ENCODE measurements around the gene FAM170B. TPM values are rescaled to one million over a fixed set of nuclear protein-coding genes. Genes with fewer than 3 reads are reported as not detected.

FAM170B gene
- total and polyA plus RNA-seq, 9 donors = 0.09 to 0.16 TPM; not detected in 7

GRCh38 chr10:49106451-49106850 is 27.4 kb downstream of the FAM170B start:
- Histone ChIP-seq H3K9me3 (replicated peaks; ENCODE audit: control insufficient read depth, low read depth, low read length) (no peaks in the 10 kb centered on the region), H3K27me3 (ENCODE audit: control insufficient read depth, insufficient read depth, low read length) (no peaks in the 10 kb centered on the region), H3K4me1 (ENCODE audit: control insufficient read depth, insufficient read depth, low read length) (peaks cover 56% of the 10 kb centered on the region), H3K36me3 (ENCODE audit: control insufficient read depth, insufficient read depth, low read length) (peaks cover 38% of the 10 kb centered on the region), H3K4me3 (ENCODE audit: low read length) (no peak overlapping the region), H3K27ac (ENCODE audit: low read length) (no peak overlapping the region)
- 43% methylated on average over 7 of the region's 7 CpGs for WGBS (ENCODE audit: insufficient coverage)
- no peak for DNase-seq

DNA sequence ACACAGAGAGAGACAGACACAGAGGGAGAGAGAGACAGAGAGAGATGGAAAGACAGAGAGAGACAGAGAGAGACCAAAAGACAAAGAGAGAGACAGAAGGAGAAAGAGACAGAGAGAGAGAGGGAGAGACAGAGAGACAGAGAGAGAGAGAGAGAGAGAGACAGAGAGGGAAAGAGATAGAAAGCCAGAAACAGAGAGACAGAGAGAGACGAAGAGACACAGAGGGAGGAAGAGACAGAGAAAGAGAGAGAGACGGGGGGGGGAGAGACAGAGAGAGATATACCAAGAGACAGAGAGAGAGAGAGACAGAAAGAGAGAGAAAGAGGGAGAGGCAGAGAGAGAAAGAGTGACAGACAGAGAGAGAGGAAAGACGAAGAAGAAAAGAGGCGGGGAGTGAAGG is 28.7 kb downstream of the FAM170B start:
- Histone ChIP-seq H3K9me3 (replicated peaks; ENCODE audit: control insufficient read depth, low read depth, low read length) (no peaks in the 10 kb centered on the region), H3K27me3 (ENCODE audit: control insufficient read depth, insufficient read depth, low read length) (no peaks in the 10 kb centered on the region), H3K27ac (ENCODE audit: low read length) (no peak overlapping the region), H3K4me1 (ENCODE audit: control insufficient read depth, insufficient read depth, low read length) (peaks cover 42% of the 10 kb centered on the region), H3K36me3 (ENCODE audit: control insufficient read depth, insufficient read depth, low read length) (peaks cover 35% of the 10 kb centered on the region), H3K4me3 (ENCODE audit: low read length) (no peak overlapping the region)
- 70% methylated on average over 4 of the region's 4 CpGs for WGBS (ENCODE audit: insufficient coverage)
- DNase-seq = no peak

DNA sequence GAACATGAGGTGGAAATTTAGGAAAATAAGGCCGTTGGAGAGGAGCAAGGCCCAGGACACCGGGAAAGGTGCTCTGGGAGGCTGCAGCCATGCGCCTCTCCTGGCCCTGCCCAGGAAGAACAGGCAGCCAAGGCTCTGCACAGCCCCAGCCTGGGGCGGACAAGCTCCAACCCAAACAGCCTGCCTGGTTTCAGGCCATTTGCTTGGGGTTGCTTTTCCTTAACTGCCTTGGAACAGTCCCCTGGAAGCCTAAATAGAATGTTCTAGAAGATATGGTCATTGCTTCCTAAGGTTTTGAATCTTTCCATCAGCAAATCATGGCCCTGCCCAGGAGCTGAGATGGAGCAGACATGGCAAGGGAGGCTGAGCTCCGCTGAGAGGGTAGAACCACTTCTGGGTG is 29.5 kb downstream of the FAM170B start:
- 81% methylated on average over 4 of the region's 5 CpGs for WGBS (ENCODE audit: insufficient coverage)
- H3K27ac ChIP-seq (ENCODE audit: low read length) = no peak overlapping the region

GRCh38 chr10:49103761-49104160 is 30.1 kb downstream of the FAM170B start:
- no peak overlapping the region for H3K4me3 ChIP-seq (ENCODE audit: low read length)
- H3K27ac ChIP-seq (ENCODE audit: low read length) = no peak overlapping the region
- H3K27me3 ChIP-seq (ENCODE audit: control insufficient read depth, insufficient read depth, low read length) = no peaks in the 10 kb centered on the region
- peaks cover 32% of the 10 kb centered on the region for H3K4me1 ChIP-seq (ENCODE audit: control insufficient read depth, insufficient read depth, low read length)
- no CpG with 5 or more reads among the region's 4 CpGs for WGBS (ENCODE audit: insufficient coverage)
- no peaks in the 10 kb centered on the region for H3K9me3 ChIP-seq (replicated peaks; ENCODE audit: control insufficient read depth, low read depth, low read length)
- no peak for DNase-seq
- H3K36me3 ChIP-seq (ENCODE audit: control insufficient read depth, insufficient read depth, low read length) = peaks cover 33% of the 10 kb centered on the region

More for the DNA sequence above, 29.5 kb downstream of the FAM170B start:
- Histone ChIP-seq H3K4me1 (ENCODE audit: control insufficient read depth, insufficient read depth, low read length) (peaks cover 35% of the 10 kb centered on the region), H3K9me3 (replicated peaks; ENCODE audit: control insufficient read depth, low read depth, low read length) (no peaks in the 10 kb centered on the region), H3K36me3 (ENCODE audit: control insufficient read depth, insufficient read depth, low read length) (peaks cover 35% of the 10 kb centered on the region), H3K27me3 (ENCODE audit: control insufficient read depth, insufficient read depth, low read length) (no peaks in the 10 kb centered on the region), H3K4me3 (ENCODE audit: low read length) (no peak overlapping the region)
- no peak for DNase-seq

DNA sequence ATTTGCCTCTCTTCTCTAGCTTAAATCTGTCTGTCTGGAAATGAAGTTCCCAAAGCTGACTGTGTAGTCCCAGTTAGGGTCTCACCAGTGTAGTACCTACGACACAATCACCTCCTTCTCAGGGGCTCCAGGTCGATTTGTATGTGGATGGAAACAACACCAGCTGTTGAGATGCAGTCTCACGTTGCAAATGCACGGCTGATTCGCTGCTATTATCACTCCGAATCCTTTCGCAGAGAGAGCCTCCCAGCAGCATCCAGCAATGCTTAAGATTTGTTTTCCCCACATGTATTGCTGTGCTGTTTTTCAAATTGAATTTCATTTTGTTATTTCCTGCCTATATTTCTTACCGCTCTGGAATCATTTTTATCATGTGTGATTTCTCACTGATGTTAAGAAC is 34.8 kb downstream of the FAM170B start:
- WGBS (ENCODE audit: insufficient coverage) = 15% methylated on average over 4 of the region's 8 CpGs
- H3K9me3 ChIP-seq (replicated peaks; ENCODE audit: control insufficient read depth, low read depth, low read length) = no peaks in the 10 kb centered on the region
- H3K4me3 ChIP-seq (ENCODE audit: low read length) = no peak overlapping the region
- H3K4me1 ChIP-seq (ENCODE audit: control insufficient read depth, insufficient read depth, low read length) = peaks cover 16% of the 10 kb centered on the region
- peaks cover 37% of the 10 kb centered on the region for H3K36me3 ChIP-seq (ENCODE audit: control insufficient read depth, insufficient read depth, low read length)
- H3K27ac ChIP-seq (ENCODE audit: low read length) = no peak overlapping the region
- H3K27me3 ChIP-seq (ENCODE audit: control insufficient read depth, insufficient read depth, low read length) = no peaks in the 10 kb centered on the region
- no peak for DNase-seq

DNA sequence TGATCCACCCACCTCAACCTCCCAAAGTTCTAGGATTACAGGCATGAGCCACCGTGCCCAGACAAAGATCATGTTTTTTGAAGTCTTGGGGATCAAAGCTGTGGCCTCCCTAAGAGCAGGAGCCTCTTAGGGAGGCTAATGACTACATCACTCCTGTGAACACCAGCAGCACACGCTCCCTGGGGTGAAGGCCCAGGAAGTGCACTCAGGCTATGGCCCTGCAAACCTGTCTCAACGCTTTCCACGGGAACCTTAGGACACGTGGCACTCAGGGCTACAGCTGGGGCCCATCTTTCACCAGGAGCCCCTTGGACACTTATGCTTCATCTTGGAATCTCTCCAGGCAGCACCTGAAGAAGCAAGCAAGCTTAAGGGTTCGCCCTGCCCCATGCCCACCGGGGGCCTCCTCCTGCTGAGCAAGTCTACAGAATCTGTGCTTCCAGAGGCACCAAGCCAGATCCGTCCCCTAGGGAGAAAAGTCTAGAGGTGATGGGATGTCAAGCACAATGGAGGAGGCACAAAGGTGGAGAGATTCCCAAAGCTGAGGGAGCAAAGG is 36.9 kb downstream of the FAM170B start:
- H3K27ac ChIP-seq (ENCODE audit: low read length) = no peak overlapping the region
- H3K36me3 ChIP-seq (ENCODE audit: control insufficient read depth, insufficient read depth, low read length) = peaks cover 32% of the 10 kb centered on the region
- WGBS (ENCODE audit: insufficient coverage) = 92% methylated on average over 6 of the region's 8 CpGs
- DNase-seq = no peak
- H3K27me3 ChIP-seq (ENCODE audit: control insufficient read depth, insufficient read depth, low read length) = no peaks in the 10 kb centered on the region
- H3K4me1 ChIP-seq (ENCODE audit: control insufficient read depth, insufficient read depth, low read length) = peaks cover 17% of the 10 kb centered on the region
- H3K4me3 ChIP-seq (ENCODE audit: low read length) = no peak overlapping the region
- H3K9me3 ChIP-seq (replicated peaks; ENCODE audit: control insufficient read depth, low read depth, low read length) = no peaks in the 10 kb centered on the region

DNA sequence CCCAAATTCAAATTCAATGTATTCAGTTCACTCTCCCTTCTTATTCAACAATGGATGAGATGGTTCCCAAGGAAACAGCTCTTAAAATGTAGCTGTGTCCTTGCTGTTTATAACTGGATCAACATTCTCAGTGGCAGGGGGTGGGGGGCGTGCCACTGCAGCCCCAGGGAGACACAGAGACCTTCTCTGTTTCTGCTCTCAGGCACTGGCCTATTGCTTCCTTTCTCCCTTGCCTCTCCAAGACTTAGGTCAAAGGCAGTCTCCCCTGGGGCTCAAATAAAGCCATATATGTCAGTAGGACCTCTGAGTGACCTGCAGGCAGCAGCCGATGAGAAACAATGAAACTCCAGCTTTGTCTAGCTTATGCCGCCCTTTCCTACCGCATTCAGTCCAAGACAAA is 39.2 kb downstream of the FAM170B start:
- no peak overlapping the region for H3K4me3 ChIP-seq (ENCODE audit: low read length)
- H3K27me3 ChIP-seq (ENCODE audit: control insufficient read depth, insufficient read depth, low read length) = no peaks in the 10 kb centered on the region
- peaks cover 36% of the 10 kb centered on the region for H3K36me3 ChIP-seq (ENCODE audit: control insufficient read depth, insufficient read depth, low read length)
- 38% methylated on average over 2 of the region's 4 CpGs for WGBS (ENCODE audit: insufficient coverage)
- H3K27ac ChIP-seq (ENCODE audit: low read length) = no peak overlapping the region
- DNase-seq = peak; percentile 63
- H3K9me3 ChIP-seq (replicated peaks; ENCODE audit: control insufficient read depth, low read depth, low read length) = no peaks in the 10 kb centered on the region
- H3K4me1 ChIP-seq (ENCODE audit: control insufficient read depth, insufficient read depth, low read length) = peaks cover 40% of the 10 kb centered on the region

DNA sequence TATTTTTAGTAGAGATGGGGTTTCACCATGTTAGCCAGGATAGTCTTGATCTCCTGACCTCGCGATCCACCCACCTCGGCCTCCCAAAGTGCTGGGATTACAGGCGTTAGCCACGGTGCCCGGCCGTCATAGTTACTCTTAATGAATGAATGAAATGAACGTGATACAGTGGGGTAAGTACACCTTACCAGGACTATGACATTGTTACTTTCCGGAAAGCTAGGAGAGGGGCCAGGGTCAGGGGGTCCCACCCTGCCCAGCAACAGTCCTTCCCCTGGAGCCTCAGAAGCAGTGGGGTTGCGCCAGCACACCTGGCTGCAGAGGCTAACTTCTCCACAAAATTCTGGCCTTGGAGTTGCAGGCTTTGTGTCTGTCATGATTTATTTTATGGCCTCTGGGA is 39.9 kb downstream of the FAM170B start:
- Histone ChIP-seq H3K27ac (ENCODE audit: low read length) (no peak overlapping the region), H3K27me3 (ENCODE audit: control insufficient read depth, insufficient read depth, low read length) (no peaks in the 10 kb centered on the region), H3K4me1 (ENCODE audit: control insufficient read depth, insufficient read depth, low read length) (peaks cover 46% of the 10 kb centered on the region), H3K9me3 (replicated peaks; ENCODE audit: control insufficient read depth, low read depth, low read length) (no peaks in the 10 kb centered on the region), H3K36me3 (ENCODE audit: control insufficient read depth, insufficient read depth, low read length) (peaks cover 35% of the 10 kb centered on the region), H3K4me3 (ENCODE audit: low read length) (no peak overlapping the region)
- DNase-seq = no peak
- 95% methylated on average over 8 of the region's 10 CpGs for WGBS (ENCODE audit: insufficient coverage)

GRCh38 chr10:49092477-49092876 is 41.3 kb downstream of the FAM170B start:
- DNase-seq = no peak
- H3K27ac ChIP-seq (ENCODE audit: low read length) = no peak overlapping the region
- WGBS (ENCODE audit: insufficient coverage) = 96% methylated on average over 7 of the region's 11 CpGs
- no peaks in the 10 kb centered on the region for H3K27me3 ChIP-seq (ENCODE audit: control insufficient read depth, insufficient read depth, low read length)
- peaks cover 47% of the 10 kb centered on the region for H3K4me1 ChIP-seq (ENCODE audit: control insufficient read depth, insufficient read depth, low read length)
- peaks cover 22% of the 10 kb centered on the region for H3K36me3 ChIP-seq (ENCODE audit: control insufficient read depth, insufficient read depth, low read length)
- peaks cover under 1% of the 10 kb centered on the region for H3K9me3 ChIP-seq (replicated peaks; ENCODE audit: control insufficient read depth, low read depth, low read length)
- H3K4me3 ChIP-seq (ENCODE audit: low read length) = no peak overlapping the region

GRCh38 chr10:49091450-49092210 is 42.2 kb downstream of the FAM170B start:
- 79% methylated on average over 11 of the region's 13 CpGs for WGBS (ENCODE audit: insufficient coverage)
- Histone ChIP-seq H3K27me3 (ENCODE audit: control insufficient read depth, insufficient read depth, low read length) (no peaks in the 10 kb centered on the region), H3K4me3 (ENCODE audit: low read length) (no peak overlapping the region), H3K27ac (ENCODE audit: low read length) (no peak overlapping the region), H3K4me1 (ENCODE audit: control insufficient read depth, insufficient read depth, low read length) (peaks cover 43% of the 10 kb centered on the region), H3K36me3 (ENCODE audit: control insufficient read depth, insufficient read depth, low read length) (peaks cover 16% of the 10 kb centered on the region), H3K9me3 (replicated peaks; ENCODE audit: control insufficient read depth, low read depth, low read length) (peaks cover 4% of the 10 kb centered on the region)
- no peak for DNase-seq

Data from muscle of leg (tissue), 11 donors.